Inflammatory macrophage (primary cell): ENCODE data around the gene SLC24A3.

Experiments used
- DNase-seq, 2 donors: peaks; one replicate each; pipeline ENCODE4 v3.0.0-alpha.2; 2020 to 2022

Gene SLC24A3

GRCh38 chr20:19428324-19428723, 215.9 kb downstream of the SLC24A3 start:
- peak; percentile 92 to 94 for DNase-seq

- DNase-seq = no peak
Measured at GRCh38 chr20:19429538-19429937, 217.1 kb downstream of the SLC24A3 start.

GRCh38 chr20:19430641-19431315, 218.3 kb downstream of the SLC24A3 start:
- DNase-seq = no peak

- DNase-seq = no peak
Measured at GRCh38 chr20:19431316-19431700, 218.9 kb downstream of the SLC24A3 start.

- DNase-seq = no peak
Measured at GRCh38 chr20:19431906-19432305, 219.5 kb downstream of the SLC24A3 start.

- no peak for DNase-seq
Measured at GRCh38 chr20:19433371-19434350, 221.2 kb downstream of the SLC24A3 start.

- DNase-seq = no peak
Measured at GRCh38 chr20:19435316-19435715, 222.9 kb downstream of the SLC24A3 start.

- DNase-seq = no peak
Measured at GRCh38 chr20:19435821-19436220, 223.4 kb downstream of the SLC24A3 start.

- DNase-seq = no peak
Measured at GRCh38 chr20:19438488-19438887, 226.0 kb downstream of the SLC24A3 start.

- DNase-seq = no peak
Measured at GRCh38 chr20:19440660-19441527, 228.5 kb downstream of the SLC24A3 start.

GRCh38 chr20:19446246-19446645, 233.8 kb downstream of the SLC24A3 start:
- no peak for DNase-seq

GRCh38 chr20:19448632-19449031, 236.2 kb downstream of the SLC24A3 start:
- DNase-seq = no peak

GRCh38 chr20:19449051-19449450, 236.6 kb downstream of the SLC24A3 start:
- DNase-seq = no peak

GRCh38 chr20:19451231-19451922, 238.9 kb downstream of the SLC24A3 start:
- no peak for DNase-seq

- peak in 1 of 2 donors; percentile 15 for DNase-seq
Measured at GRCh38 chr20:19451923-19452295, 239.5 kb downstream of the SLC24A3 start.

GRCh38 chr20:19453410-19453809, 241.0 kb downstream of the SLC24A3 start:
- DNase-seq = no peak

GRCh38 chr20:19453862-19454261, 241.4 kb downstream of the SLC24A3 start:
- no peak for DNase-seq

GRCh38 chr20:19456595-19457395, 244.4 kb downstream of the SLC24A3 start:
- peak; percentile 72 to 86 for DNase-seq

- no peak for DNase-seq
Measured at GRCh38 chr20:19457611-19458010, 245.2 kb downstream of the SLC24A3 start.

GRCh38 chr20:19460386-19460785, 247.9 kb downstream of the SLC24A3 start:
- no peak for DNase-seq

GRCh38 chr20:19462491-19462890, 250.0 kb downstream of the SLC24A3 start:
- DNase-seq = no peak
